ENCODE data around the gene SMAD6. TPM values are rescaled to one million over a fixed set of nuclear protein-coding genes. Genes with fewer than 3 reads are reported as not detected.
"Not testable (repeated sequence)": the region's sequence is repeated elsewhere in the genome, so short reads cannot be mapped to it uniquely, and the experiment has no call there.

Gene SMAD6
- total RNA-seq, 1 donor from 2014 or later, result 1.2 TPM

DNA sequence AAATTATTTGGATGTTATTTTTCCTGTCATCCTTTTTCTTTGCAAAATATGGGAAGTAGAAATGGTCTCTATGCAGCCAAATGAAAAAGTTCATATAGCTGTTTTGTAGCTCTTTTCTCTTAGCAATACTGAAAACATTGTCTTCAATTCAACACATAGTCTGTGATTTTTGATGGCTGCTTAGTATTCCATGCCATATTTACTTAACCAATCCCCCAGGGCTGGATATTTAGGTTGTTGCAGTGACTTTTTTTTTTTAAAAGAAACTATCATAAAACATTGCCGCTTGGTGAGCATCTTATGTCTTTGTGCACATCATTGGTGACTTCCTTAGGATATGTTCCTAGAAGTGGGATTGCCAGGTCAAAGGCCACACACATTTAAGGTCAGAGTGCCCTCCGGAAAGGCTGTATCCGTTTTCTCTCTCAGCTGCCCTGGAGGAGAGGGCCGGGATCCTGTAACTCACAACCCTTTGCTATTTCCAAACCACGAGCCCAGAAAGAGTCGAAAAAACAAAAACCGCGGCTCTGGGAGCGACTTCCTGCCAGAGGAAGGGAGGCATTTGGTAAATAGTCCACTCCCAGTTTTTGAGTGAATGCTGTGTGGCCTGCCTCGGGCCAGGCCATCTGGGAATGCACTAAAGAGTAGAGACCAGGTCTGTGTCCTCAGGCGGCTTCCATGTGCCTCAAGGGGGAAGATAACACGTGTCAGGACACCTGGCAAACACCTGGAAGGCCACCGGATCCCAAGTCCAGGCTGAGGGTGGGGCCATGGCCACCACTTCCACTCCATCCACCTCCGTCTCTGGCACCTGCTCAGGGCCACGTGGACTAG, 41.9 kb downstream of the SMAD6 start:
- ATAC-seq, result no peak

DNA sequence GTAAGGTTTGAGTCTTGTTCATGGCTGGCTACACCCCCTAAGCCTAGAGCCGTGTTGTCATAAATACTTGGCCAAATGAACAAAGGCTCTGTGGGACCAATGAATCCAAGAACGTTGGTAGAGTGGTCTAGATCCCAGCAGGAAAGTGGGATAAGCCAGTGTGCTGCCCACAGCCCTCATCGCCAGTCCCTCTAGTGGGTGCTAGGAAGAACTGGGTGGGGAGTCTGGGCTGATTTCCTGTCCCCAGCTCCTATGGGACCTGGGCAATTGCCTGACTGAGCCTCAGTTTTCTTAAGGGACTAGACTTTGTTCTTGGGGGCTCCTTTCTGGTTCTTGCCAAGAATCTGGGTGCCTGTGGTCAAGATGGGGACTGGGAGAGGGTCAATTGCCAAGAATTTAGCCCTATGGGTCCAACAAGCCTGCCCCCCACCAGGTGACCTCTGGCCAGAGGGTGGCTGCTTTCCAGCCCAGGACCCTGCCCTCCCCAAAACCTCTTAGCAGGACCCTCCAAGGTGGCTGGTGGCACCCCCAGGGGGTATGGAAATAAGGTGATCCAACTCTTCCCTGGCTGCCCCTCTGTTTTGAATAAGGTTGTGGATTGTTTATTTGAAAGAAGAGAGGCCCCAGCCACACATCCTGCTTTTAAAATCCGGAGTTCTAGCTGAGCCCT, 42.7 kb downstream of the SMAD6 start:
- no peak for ATAC-seq

DNA sequence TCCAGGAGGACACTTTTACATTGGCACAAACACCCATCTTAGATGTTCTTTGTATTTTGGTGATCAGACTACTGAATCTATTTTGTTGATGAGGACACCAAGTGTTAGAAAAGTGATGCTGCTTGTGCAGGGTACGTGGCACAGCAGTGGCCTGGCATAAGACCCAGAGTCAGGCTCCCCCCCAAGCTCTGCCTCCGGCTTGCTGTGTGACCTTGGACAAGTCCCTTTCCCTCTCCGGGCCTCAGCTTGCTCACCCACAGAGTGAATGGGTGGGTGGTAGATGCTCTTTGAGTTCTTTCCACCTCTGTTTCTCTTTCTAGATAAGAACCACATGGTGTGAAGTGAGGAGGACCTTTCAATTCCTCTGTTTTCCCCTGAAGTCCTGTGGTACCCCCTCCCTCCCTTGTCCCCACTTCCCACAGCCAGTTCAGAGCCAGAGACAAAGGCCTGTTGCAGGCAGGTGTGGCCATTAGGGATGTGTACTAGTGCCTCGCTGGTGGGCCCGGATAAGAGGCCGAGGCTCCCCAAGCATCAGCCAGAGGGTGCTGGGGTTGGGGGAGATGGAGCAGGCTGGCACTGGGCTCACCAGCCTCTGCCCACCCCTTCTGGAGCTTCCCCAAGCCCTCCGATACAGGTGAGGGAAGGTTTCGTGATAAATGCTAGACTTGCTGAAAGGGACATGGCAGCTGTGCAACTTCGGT, 43.6 kb downstream of the SMAD6 start:
- ATAC-seq, result no peak

DNA sequence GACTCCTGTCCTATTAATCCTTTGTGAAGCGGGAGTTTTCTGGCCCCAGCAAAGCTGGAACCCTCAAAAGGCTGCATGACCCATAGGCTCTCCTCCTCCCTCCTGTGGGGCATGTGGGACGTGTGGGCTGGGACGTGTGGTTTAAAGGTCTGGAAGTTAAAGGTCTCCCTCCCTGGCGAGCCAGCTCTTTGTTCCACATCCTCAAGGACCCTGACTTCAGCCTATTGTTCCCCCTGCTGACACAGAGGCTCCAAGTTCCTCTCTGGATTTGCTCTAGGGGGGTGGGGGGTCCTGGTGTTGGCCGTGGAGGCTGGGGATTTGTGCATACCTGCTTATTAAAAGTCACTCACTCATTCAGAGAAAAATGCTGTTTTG, 44.2 kb downstream of the SMAD6 start:
- ATAC-seq, result no peak

DNA sequence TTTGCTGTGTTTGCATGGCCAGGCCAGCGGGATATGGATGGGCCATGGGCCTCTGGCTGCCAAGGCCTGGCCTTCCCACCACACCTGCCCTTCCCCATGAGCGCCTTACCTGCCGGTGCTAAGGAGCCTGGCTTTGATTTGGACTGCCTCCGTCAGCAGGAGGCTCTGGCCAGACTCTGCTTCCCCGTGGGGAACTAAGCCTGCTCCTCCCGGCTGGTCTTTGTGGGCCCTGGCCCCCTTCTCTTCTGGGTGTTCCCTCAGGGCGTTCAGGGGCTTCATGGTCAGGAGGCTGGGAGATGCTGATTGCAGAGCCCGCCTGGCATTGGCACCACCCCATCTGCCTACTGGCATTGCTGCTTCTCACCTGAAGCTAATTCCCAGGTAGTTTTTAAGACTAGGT, 45.2 kb downstream of the SMAD6 start:
- ATAC-seq, result no peak

DNA sequence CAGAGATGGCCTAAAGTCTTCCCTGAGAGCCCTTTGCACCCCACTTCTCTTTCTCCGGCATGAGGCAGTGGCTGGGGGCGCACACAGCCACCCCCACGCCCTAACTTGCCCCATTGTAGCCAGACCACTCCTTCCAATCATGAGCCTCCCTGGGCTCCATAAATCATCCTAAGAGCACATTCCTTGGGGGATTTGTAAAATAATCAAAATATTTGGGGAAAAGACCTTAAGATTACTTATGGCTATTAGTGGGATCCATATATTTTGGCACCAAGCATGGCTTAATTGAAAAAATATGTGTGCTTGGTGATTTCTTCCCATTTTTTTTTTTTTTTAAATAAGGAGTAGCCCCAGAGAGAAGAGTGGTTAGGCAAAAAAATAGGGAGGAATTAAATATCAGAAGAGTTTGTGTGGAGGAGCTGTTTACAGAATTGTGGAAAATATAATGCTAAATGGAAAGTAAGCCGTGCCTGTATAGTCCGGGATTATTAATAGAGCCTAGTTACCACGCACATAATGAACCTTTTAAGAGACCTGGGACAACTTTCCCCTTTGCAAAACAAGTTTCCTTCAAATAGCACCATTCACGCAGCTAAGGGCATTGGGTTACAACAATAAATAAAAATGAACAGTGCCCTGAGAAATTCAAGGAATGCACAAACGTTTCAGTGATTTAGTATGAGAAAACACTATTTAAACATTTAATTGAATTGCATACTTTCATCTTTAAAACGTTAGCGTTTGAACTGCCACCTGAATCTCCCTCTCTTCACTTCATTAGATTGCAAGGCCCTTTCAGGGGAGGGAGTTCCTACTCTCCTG, 46.1 kb downstream of the SMAD6 start:
- no peak for ATAC-seq

DNA sequence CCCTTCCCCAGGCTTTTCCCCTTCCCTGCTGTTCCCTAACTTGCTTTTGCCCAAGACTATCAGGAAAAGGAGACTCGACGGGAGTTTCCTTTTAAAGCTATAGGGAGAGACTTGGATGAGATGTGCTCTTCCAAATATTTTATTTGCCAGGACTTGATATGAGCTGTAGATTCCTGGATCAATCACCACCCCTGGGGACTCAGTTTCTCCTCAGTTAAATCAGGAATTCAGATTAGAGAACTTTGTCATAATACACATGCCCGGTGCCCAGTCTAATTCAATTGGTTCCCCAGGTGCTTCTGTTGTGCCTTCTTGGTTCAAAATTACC, 46.6 kb downstream of the SMAD6 start:
- ATAC-seq, result no peak

DNA sequence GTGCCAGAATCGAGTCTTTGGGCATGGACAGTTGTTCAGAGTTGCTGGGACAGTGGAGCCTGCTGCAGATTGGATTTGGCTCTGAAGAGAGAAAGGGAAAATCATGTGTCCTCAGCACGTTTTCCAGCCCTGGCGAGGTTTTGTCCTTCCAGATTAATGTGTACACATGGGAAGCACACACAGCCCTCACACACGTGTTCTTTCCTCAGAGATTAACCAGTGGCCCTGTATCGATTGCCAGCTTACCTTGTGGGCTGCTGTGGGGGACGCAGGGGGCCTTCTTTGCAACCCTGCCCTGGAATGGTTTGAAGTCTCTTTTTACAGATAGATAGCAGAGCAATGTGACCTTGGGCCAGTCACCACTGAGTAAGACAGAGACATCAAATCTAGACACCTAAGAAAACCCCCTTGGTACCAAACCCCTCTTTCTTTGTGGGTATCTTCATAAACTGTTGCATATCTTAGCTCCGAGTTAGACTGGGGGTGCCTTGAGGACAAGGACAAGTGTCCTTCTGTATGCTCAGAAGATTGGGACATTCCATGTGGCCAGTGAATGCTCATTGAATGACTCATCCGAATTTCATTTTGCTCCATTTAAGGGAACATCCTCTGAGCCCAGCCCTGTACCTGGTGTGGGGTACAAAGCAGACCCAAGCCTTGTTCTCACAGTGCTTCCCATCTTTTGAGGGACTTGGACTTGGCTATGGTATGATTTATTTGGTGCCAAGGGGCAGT, 48.0 kb downstream of the SMAD6 start:
- ATAC-seq, result no peak

DNA sequence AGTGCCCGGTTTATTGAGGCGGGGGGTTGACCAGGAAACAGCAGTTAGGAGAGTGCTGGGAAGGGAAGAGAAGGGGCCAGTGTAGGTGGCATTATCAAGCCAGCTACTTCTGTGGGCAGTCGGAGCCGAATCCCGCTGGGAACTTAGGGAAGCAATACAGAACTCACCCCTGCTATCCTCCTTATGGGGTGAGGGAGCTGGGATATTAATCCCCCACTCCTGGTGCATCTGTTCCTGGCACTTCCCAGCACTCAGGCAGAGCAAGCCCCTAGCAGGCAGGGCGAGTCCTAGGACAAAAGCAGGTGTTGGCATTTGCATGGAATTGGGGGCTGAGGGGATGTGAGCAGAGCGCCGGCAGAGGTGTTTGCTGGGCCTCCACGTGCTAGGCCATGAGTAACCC, 48.6 kb downstream of the SMAD6 start:
- no peak for ATAC-seq

DNA sequence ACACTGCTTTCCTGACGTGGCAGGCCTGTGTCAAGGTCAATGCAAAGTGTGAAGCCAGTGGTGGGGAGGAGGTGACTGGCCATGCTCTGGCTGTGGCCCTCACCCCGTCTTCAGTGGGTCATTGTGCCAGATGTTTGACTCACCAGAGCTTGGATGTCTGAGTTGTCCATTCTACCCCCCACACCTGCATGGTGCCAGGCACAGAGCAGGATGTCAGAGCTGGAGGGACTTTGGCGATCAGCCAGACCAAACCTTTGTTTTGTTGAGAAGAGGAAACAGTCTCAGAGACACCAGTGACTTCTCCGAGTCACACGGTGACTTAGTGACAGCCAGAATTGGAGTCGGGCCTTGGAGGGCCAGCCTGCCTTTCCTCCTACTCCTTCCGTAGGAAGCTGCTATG, 49.5 kb downstream of the SMAD6 start:
- ATAC-seq, result no peak

DNA sequence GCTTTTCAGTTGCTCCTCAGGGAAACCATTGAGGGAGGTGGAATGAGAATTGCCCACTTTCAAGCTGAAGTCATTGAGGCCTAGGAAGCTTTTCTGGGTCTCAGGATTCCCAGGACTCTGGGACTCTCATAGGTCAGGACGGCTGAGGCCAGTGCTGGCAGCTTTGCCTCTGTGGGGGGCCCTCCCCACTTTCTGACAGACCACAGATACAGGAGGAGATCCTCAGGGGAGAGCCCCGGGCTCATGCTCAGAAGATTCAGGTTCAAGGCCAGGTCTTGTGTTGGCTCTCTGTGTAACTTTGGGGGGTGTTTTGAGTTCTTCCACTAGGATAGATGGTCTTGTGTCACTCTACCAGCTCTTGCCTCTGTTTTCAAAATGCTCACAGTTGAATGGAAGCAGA, 50.0 kb downstream of the SMAD6 start:
- ATAC-seq, result no peak

DNA sequence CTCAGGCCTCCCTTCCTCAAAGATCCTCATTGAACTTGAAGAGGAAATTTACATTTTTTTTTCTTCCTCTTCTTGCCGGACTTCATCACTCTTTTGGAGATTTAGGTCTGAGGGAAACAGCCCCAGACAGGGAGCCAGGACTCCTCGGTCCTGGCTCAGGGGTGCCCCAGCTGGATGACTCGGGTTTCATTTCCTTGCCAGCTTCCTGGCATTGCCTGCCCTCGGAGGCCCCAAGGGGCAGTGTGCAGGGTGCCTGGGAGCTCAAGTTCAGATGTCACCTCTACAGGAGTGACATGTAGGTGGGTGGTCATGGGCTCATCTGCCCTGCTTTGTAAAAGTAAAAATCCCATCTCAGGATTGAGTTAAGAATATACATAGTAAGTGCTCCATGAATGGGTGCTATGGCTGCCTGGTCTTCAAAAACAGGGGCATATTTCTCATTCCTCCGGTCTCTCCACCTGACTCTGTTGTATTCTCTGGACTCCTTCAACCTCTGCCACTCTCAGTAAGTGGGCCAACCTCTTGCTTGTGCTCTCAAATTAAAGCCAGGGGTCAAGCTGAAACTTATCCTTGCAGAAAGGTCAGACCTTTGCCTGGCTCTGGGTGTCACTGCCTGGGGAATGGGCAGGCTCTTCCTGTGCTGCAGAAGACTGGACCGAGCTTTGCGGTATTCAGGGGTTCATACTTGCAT, 51.8 kb downstream of the SMAD6 start:
- no peak for ATAC-seq

DNA sequence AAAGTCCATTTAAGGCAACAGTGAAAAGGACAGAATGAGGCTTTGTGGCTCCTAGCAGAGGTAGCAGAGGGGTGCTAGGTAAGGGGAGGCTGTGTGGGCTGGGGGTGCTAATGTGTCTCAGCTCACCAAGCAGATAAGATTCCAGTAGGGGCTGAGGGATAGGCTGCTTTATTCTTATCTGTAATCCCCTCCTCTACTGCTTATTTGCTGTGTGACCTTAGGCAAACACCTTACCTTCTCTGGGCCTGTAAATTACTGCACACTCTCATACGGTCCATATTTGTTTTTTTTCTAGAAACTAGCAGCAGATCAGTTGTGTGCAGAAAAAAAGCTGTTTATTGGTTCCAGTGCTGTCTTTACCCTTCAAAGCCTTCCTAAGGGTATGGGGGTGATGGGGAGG, 52.8 kb downstream of the SMAD6 start:
- no peak for ATAC-seq

DNA sequence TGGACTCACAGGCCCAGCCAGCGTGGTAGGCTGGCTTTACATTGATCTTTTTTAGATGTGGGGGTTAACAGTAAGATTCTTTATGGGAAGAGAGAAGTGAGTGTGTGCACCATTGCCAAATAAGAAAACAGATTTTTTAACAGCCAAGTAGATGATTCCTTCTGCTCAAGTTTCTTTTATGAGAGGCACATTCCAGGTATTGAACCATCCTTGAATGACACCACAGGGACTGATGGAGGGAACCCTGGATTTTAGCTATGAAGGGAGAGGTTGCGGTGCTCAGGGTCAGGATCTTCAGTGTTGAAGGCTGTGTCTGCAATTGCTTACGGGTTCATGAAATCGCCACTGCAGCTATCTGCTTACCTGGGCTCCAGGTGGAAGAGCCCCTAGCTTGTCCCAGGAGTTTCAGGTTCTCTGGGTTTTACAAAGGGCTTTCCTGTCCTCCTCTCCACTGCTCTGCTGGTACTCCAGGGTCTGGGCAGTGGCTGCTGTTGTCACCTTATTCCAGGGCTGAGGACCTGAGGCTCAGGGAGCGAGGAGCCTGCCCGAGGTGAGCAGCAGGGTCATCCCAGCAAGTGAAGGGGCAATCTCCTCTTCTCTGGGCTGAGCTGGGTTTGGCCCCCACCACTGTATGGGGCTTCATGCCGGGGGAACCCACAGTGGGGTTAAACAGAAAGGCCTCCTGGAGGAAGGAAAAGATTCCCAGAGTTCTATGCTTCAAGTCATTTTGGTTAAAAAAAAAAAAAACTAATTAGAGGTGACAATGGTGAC, 53.4 kb downstream of the SMAD6 start:
- no peak for ATAC-seq

DNA sequence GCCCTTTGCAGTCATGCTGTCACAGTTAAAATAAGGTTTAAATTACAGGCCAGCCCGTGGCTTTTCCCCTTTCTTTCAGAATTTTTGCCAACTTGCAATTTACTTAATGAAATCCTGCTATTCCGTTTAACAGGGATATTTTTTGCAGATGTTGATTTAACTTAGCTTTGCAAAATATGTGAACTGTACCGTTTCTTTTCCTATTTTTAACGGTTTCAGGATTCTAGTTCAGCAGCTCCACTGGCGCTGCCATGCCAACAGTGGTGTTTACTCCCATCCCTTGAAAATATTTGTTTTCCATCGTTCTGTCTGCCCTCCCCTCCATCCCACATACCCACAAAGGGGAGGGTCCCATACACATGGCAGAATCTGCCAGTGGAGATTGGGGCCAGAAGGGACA, 54.3 kb downstream of the SMAD6 start:
- ATAC-seq, result no peak

DNA sequence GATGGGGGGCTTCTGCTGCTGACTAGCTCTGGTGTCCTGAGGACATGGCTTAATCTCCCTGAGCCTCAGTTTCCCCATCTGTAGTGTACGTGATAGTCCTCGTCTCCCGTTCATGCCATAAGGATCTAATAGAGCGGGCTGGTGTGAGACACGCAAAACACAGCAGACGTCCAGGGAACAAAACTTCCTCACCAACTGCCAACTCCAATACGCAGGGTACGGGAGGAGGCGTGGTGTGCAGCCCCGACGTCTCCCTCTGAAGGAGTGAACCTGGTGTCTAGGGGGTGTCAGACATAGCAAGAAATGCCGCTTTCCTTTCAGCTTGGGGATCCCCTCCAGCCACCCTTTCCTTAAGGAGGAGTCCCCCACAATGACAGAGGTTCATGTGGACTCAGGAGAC, 55.0 kb downstream of the SMAD6 start:
- ATAC-seq, result no peak

DNA sequence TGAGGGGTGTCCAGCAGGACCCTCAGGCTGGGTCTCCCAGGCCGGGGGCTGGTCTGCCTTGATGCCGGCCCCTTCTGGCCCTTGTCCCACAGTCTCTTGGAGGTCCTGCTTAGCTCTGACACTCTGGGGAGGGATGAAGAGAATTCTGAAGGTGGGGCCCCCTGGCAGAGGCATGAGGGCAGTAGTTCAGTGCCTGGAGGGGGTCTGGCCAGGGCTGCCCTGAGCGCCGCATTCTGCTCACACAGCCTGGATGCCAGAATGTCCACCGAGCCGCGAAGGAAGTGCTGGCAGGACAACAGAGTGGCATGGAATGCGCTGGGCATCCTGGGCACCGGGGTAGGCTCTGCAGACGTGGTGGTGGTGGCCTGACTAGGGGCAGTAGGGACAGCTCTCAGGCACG, 55.5 kb downstream of the SMAD6 start:
- ATAC-seq, result no peak

DNA sequence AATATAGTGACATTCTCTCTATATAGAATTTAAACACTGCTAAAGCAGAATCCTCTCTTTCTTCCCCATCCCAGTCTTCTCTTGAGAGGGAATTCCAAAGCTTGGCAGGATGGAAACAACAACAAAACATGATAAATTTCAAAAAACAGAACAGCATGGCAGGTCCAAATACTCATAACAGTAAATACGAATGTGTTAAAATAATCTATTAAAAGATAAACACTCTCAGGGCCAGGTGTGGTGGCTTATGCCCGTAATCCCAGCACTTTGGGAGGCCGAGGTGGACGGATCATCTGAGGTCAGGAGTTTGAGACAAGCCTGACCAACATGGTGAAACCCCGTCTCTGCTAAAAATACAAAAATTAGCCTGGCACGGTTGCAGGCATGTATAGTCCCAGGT, 56.2 kb downstream of the SMAD6 start:
- ATAC-seq, result not testable (repeated sequence)

DNA sequence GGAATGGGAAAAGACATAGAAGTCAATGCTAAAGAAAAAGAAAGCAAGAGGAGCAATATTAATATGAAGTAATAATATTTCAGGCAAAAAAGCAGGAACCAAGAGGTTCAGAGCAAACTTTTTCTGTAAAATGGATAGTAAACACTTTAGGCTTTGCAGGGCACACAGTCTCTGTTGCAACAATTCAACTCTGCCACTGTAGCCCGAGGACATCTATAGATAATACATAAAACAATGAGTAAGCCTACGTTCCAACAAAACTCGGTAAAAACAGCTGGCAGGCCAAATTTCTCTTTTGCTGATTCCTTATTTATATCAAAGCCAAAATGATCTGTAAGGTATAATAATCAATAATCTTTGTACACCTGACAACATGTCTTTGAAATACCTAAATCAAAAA, 56.8 kb downstream of the SMAD6 start:
- ATAC-seq, result no peak

DNA sequence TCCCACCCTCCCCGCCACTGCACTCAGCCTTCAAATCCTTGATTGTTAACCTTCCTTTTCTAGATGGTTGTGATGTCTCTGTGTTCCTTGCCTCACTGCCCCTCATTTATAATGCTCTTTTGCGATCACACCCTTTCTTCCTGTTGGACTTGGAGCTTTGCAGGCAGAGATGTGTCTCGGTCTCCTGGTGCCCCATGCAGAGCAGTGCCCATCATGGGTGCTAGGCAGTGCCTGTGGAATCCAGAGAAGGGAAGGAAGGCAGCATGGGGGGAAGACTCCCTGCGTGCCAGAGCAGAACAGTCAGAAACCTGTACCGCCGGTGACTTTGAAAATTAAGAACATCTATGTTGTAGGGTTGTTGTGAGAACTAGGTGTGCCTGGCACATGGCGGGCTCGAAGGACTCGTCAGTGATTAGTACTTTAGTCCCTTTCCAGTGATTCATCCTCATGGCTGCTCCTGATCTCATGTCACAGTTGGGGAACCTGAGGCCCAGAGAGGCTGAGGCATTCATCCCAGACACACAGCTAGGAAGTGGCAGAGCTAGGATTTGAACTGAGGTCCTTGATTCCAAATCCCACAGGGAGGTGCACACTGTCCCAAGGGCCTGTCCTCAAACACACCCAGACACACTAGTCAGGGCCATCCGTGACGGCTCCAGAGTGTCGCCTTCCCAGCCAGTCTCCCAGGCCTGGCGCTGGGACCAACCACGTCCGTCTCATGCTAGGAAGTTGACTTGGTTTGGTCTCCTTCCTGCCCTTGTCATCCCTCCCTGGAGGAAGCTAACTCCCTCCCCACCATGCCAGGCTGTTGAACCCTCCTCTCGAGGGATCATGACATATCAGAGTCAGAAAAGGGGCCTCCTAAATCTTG, 58.3 kb downstream of the SMAD6 start:
- no peak for ATAC-seq
